BE2C (cell line): ENCODE measurements around the gene EYA2.

Experiments
- DNase-seq: peaks from one replicate; pipeline ENCODE4 v3.0.0-alpha.2; 2020
- H3K27me3 ChIP-seq: fragments of 250-450 bp; sonication (Bioruptor Pico); 2 replicates; pipeline ENCODE4 v1.5.1; 2020; ENCODE audit warnings: mild to moderate bottlenecking
- H3K36me3 ChIP-seq: fragments of 250-450 bp; sonication (Bioruptor Pico); 2 replicates; pipeline ENCODE4 v1.5.1; 2020; ENCODE audit warnings: mild to moderate bottlenecking
- H3K4me1 ChIP-seq: fragments of 250-450 bp; sonication (Bioruptor Pico); 2 replicates; pipeline ENCODE4 v1.5.1; 2020
- H3K4me3 ChIP-seq: 2 replicates; pipeline ENCODE4 v1.5.1; 2011; ENCODE audit warnings: low read depth, low read length
- H3K9me3 ChIP-seq: fragments of 250-450 bp; sonication (Bioruptor Pico); 2 replicates; pipeline ENCODE4 v1.5.1; 2020
- CTCF ChIP-seq: IDR thresholded peaks from 2 replicates; pipeline ENCODE4 v1.5.1; 2012; ENCODE audit warnings: mild to moderate bottlenecking, low read depth, low read length

Gene EYA2

GRCh38 chr20:46903937-46904336 is 9.3 kb downstream of the EYA2 start:
- no peaks in the 10 kb centered on the region for H3K36me3 ChIP-seq
- H3K27me3 ChIP-seq, result peaks cover 51% of the 10 kb centered on the region
- no peak for DNase-seq
- H3K4me1 ChIP-seq, result no peaks in the 10 kb centered on the region
- no peak overlapping the region for H3K4me3 ChIP-seq
- TF ChIP-seq CTCF, result no peak
- no peaks in the 10 kb centered on the region for H3K9me3 ChIP-seq

- Histone ChIP-seq H3K4me1 (no peaks in the 10 kb centered on the region), H3K4me3 (no peak overlapping the region), H3K9me3 (no peaks in the 10 kb centered on the region), H3K36me3 (no peaks in the 10 kb centered on the region), H3K27me3 (peaks cover 43% of the 10 kb centered on the region)
- no peak for TF ChIP-seq CTCF
- no peak for DNase-seq
Observed at GRCh38 chr20:46905364-46906125, 10.9 kb downstream of the EYA2 start.

- Histone ChIP-seq H3K27me3 (peaks cover 12% of the 10 kb centered on the region), H3K9me3 (no peaks in the 10 kb centered on the region), H3K4me3 (no peak overlapping the region), H3K36me3 (no peaks in the 10 kb centered on the region), H3K4me1 (no peaks in the 10 kb centered on the region)
- no peak for TF ChIP-seq CTCF
- no peak for DNase-seq
Observed at GRCh38 chr20:46913329-46914044, 18.8 kb downstream of the EYA2 start.

GRCh38 chr20:46914789-46915379 is 20.2 kb downstream of the EYA2 start:
- DNase-seq, result no peak
- Histone ChIP-seq H3K9me3 (no peaks in the 10 kb centered on the region), H3K36me3 (no peaks in the 10 kb centered on the region), H3K4me3 (no peak overlapping the region), H3K4me1 (no peaks in the 10 kb centered on the region), H3K27me3 (peaks cover 9% of the 10 kb centered on the region)
- no peak for TF ChIP-seq CTCF

GRCh38 chr20:46915575-46916257 is 21.1 kb downstream of the EYA2 start:
- no peak for TF ChIP-seq CTCF
- no peaks in the 10 kb centered on the region for H3K9me3 ChIP-seq
- H3K4me1 ChIP-seq, result no peaks in the 10 kb centered on the region
- DNase-seq, result no peak
- H3K27me3 ChIP-seq, result peaks cover 4% of the 10 kb centered on the region
- H3K36me3 ChIP-seq, result no peaks in the 10 kb centered on the region
- H3K4me3 ChIP-seq, result no peak overlapping the region
